Neural cell (in vitro differentiated cells): Measurements from ENCODE around the gene XAGE3. TPM values are rescaled to one million over a fixed set of nuclear protein-coding genes. Genes with fewer than 3 reads are reported as not detected.

ENCODE experiments used
- H2AFZ ChIP-seq: fragments of 200-600, 300-800 bp; sonication (generic), shearing (Covaris generic); 2 replicates; pipeline ENCODE4 v1.6.0; 2014; ENCODE audit warnings: low read depth, mild to moderate bottlenecking, antibody characterized with exemption, low read length, moderate library complexity
- H3F3A ChIP-seq: fragments of 200-600 bp; shearing (Covaris generic); 2 replicates; pipeline ENCODE4 v1.6.1; 2016; ENCODE audit warnings: mild to moderate bottlenecking, moderate library complexity, mixed read lengths, antibody characterized with exemption, low read length; ENCODE audit not compliant: insufficient read depth, poor library complexity, severe bottlenecking
- H3K27ac ChIP-seq: fragments of 200-600, 300-800 bp; sonication (generic), shearing (Covaris generic); 2 replicates; pipeline ENCODE4 v1.5.1; 2014; ENCODE audit warnings: mild to moderate bottlenecking, low read length, moderate library complexity
- H3K27me3 ChIP-seq: fragments of 300-800, 200-600 bp; sonication (generic), shearing (Covaris generic); 2 replicates; pipeline ENCODE4 v1.6.0; 2014; ENCODE audit warnings: mild to moderate bottlenecking, low read depth, low read length, moderate library complexity; ENCODE audit not compliant: insufficient read depth
- H3K36me3 ChIP-seq: fragments of 300-800, 200-600 bp; sonication (generic), shearing (Covaris generic); 2 replicates; pipeline ENCODE4 v1.5.1; 2014; ENCODE audit warnings: mild to moderate bottlenecking, antibody characterized with exemption, low read length, moderate library complexity; ENCODE audit not compliant: insufficient read depth
- H3K4me2 ChIP-seq: fragments of 300-800, 200-600 bp; sonication (generic), shearing (Covaris generic); 2 replicates; pipeline ENCODE4 v1.6.0; 2014; ENCODE audit warnings: mild to moderate bottlenecking, low read length
- H3K4me3 ChIP-seq: fragments of 300-800, 200-600 bp; sonication (generic), shearing (Covaris generic); 2 replicates; pipeline ENCODE4 v1.5.1; 2014; ENCODE audit warnings: mild to moderate bottlenecking, low read length, moderate library complexity
- H3K79me2 ChIP-seq: fragments of 200-600 bp; shearing (Covaris generic); replicated peaks from 2 replicates; pipeline ENCODE4 v1.6.0; 2014; ENCODE audit warnings: mild to moderate bottlenecking, low read length, moderate library complexity; ENCODE audit not compliant: insufficient read depth
- H3K9ac ChIP-seq: fragments of 300-800, 200-600 bp; sonication (generic), shearing (Covaris generic); 2 replicates; pipeline ENCODE4 v1.6.1; 2016; ENCODE audit warnings: mild to moderate bottlenecking, low read length, mixed read lengths
- H3K9me2 ChIP-seq: fragments of 200-600 bp; shearing (Covaris generic); 2 replicates; pipeline ENCODE4 v1.6.1; 2016; ENCODE audit warnings: mild to moderate bottlenecking, low read length, mixed read lengths; ENCODE audit not compliant: insufficient read depth
- H3K9me3 ChIP-seq: fragments of 200-600, 300-800 bp; sonication (generic), shearing (Covaris generic); 2 replicates; pipeline ENCODE4 v1.6.1; 2016; ENCODE audit warnings: mild to moderate bottlenecking, mixed run types, low read length, moderate library complexity, mixed read lengths
- H4K20me1 ChIP-seq: fragments of 200-600 bp; shearing (Covaris generic); 2 replicates; pipeline ENCODE4 v1.6.1; 2016; ENCODE audit warnings: mild to moderate bottlenecking, mixed run types; ENCODE audit not compliant: insufficient read depth
- CTCF ChIP-seq: fragments of 450-650 bp; IDR thresholded peaks from 2 replicates; pipeline ENCODE4 v1.5.1; 2014; ENCODE audit warnings: antibody characterized with exemption, mild to moderate bottlenecking, moderate library complexity; ENCODE audit not compliant: poor library complexity, severe bottlenecking
- EP300 ChIP-seq: fragments of 450-650 bp; conservative IDR thresholded peaks from 2 replicates; pipeline ENCODE4 v1.6.1; 2014; ENCODE audit warnings: antibody characterized with exemption, mild to moderate bottlenecking, moderate library complexity; ENCODE audit not compliant: poor library complexity, severe bottlenecking
- EZH2 ChIP-seq: fragments of 200-600, 300-800 bp; shearing (Covaris generic), sonication (generic); IDR thresholded peaks from 2 replicates; pipeline ENCODE4 v1.6.1; 2014; ENCODE audit warnings: antibody characterized with exemption, low read length, borderline replicate concordance, mild to moderate bottlenecking; ENCODE audit not compliant: insufficient read depth, poor library complexity, severe bottlenecking
- MXI1 ChIP-seq: fragments of 450-650 bp; conservative IDR thresholded peaks from 2 replicates; pipeline ENCODE4 v1.6.1; 2014; ENCODE audit warnings: antibody characterized with exemption, mild to moderate bottlenecking; ENCODE audit not compliant: poor library complexity, severe bottlenecking
- POLR2AphosphoS5 ChIP-seq: IDR thresholded peaks from 2 replicates; pipeline ENCODE4 v1.6.1; 2012
- RAD21 ChIP-seq: fragments of 450-650 bp; conservative IDR thresholded peaks from 2 replicates; pipeline ENCODE4 v1.6.1; 2014; ENCODE audit warnings: antibody characterized with exemption, mild to moderate bottlenecking, moderate library complexity
- SMC3 ChIP-seq: fragments of 450-650 bp; conservative IDR thresholded peaks from 2 replicates; pipeline ENCODE4 v1.6.1; 2014; ENCODE audit warnings: antibody characterized with exemption, mild to moderate bottlenecking, moderate library complexity; ENCODE audit not compliant: poor library complexity
- TAF1 ChIP-seq: IDR thresholded peaks from 2 replicates; pipeline ENCODE4 v1.6.1; 2012; ENCODE audit warnings: low read depth
- polyA plus RNA-seq: library from polyadenylated mRNA; depleted of rRNA; stranded (reverse); fragments of >200 nt; gene quantifications from 2 replicates; pipeline ENCODE4 v1.2.3, GENCODE V29; 2014
- TF ChIP-seq, protein P1 (sequence below): IDR thresholded peaks from 2 replicates; pipeline ENCODE4 v1.6.1; 2012; ENCODE audit warnings: borderline replicate concordance

XAGE3 gene
- polyA plus RNA-seq, 1 donor from 2014 or later, result not detected

GRCh38 chrX:52830551-52830950 is 37.3 kb downstream of the XAGE3 start:
- Histone ChIP-seq H3K9ac (no peak overlapping the region), H3K9me2 (no peaks in the 10 kb centered on the region), H3K36me3 (no peaks in the 10 kb centered on the region), H2AFZ (no peak overlapping the region), H3K27ac (no peak overlapping the region), H3K27me3 (no peaks in the 10 kb centered on the region), H3K4me3 (no peak overlapping the region), H4K20me1 (no peaks in the 10 kb centered on the region), H3K4me2 (no peak overlapping the region), H3K79me2 (no peaks in the 10 kb centered on the region), H3K9me3 (no peaks in the 10 kb centered on the region), H3F3A (no peaks in the 10 kb centered on the region)
- no peak for TF ChIP-seq SMC3

DNA sequence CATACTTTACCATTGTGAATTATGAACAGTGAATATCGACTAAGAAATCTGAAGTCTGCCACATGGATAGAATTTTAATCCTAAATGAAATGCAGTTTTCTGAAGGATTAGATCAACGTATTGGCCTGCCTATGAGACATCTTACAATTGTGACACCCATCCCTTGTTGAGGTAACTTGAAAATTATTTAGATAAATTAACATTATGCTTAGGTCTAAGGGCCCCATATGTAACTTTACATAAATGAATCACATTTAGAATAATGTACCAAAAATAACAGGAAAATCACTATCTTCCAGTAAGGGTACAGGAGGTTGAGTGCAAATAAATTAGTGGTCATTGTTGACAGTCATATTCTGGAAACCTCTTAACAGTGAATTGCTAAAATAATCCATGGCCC is 43.3 kb downstream of the XAGE3 start:
- H3K4me3 ChIP-seq, result no peak overlapping the region
- no peak overlapping the region for H3K4me2 ChIP-seq
- no peaks in the 10 kb centered on the region for H3K36me3 ChIP-seq
- no peaks in the 10 kb centered on the region for H3K9me2 ChIP-seq
- no peak overlapping the region for H3K27ac ChIP-seq
- no peak overlapping the region for H3K9ac ChIP-seq
- H3K9me3 ChIP-seq, result no peaks in the 10 kb centered on the region
- no peaks in the 10 kb centered on the region for H3F3A ChIP-seq
- no peaks in the 10 kb centered on the region for H3K27me3 ChIP-seq
- no peak for TF ChIP-seq TAF1
- no peak for TF ChIP-seq SMC3
- TF ChIP-seq MXI1, result no peak
- H3K79me2 ChIP-seq, result no peaks in the 10 kb centered on the region
- no peak overlapping the region for H2AFZ ChIP-seq
- H4K20me1 ChIP-seq, result no peaks in the 10 kb centered on the region

- Histone ChIP-seq H3F3A (no peaks in the 10 kb centered on the region), H2AFZ (no peak overlapping the region), H3K4me3 (no peak overlapping the region), H4K20me1 (no peaks in the 10 kb centered on the region), H3K36me3 (no peaks in the 10 kb centered on the region), H3K9me3 (no peaks in the 10 kb centered on the region), H3K9me2 (no peaks in the 10 kb centered on the region), H3K9ac (no peak overlapping the region), H3K27ac (no peak overlapping the region), H3K27me3 (no peaks in the 10 kb centered on the region), H3K79me2 (no peaks in the 10 kb centered on the region), H3K4me2 (no peak overlapping the region)
- TF ChIP-seq CTCF (no peak), TAF1 (no peak), EZH2 (no peak), SMC3 (no peak), POLR2AphosphoS5 (no peak), RAD21 (no peak), EP300 (no peak)
- TF ChIP-seq, protein P1, sequence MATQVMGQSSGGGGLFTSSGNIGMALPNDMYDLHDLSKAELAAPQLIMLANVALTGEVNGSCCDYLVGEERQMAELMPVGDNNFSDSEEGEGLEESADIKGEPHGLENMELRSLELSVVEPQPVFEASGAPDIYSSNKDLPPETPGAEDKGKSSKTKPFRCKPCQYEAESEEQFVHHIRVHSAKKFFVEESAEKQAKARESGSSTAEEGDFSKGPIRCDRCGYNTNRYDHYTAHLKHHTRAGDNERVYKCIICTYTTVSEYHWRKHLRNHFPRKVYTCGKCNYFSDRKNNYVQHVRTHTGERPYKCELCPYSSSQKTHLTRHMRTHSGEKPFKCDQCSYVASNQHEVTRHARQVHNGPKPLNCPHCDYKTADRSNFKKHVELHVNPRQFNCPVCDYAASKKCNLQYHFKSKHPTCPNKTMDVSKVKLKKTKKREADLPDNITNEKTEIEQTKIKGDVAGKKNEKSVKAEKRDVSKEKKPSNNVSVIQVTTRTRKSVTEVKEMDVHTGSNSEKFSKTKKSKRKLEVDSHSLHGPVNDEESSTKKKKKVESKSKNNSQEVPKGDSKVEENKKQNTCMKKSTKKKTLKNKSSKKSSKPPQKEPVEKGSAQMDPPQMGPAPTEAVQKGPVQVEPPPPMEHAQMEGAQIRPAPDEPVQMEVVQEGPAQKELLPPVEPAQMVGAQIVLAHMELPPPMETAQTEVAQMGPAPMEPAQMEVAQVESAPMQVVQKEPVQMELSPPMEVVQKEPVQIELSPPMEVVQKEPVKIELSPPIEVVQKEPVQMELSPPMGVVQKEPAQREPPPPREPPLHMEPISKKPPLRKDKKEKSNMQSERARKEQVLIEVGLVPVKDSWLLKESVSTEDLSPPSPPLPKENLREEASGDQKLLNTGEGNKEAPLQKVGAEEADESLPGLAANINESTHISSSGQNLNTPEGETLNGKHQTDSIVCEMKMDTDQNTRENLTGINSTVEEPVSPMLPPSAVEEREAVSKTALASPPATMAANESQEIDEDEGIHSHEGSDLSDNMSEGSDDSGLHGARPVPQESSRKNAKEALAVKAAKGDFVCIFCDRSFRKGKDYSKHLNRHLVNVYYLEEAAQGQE, result no peak
These were observed 46.7 kb downstream of the XAGE3 start for GRCh38 chrX:52821079-52821760.
